Left hindlimb (tissue), 1 donor: Measurements from ENCODE around the gene PFN1.

Experiments
- DNase-seq: peaks from one replicate; pipeline ENCODE4 v3.0.0-alpha.2; 2018

PFN1 gene

GRCh38 chr17:4967539-4968485, 19.5 kb upstream of the PFN1 start, which contains the start of gene SPAG7:
TSS of gene SPAG7 (minus strand) at chr17:4967817. CDS start at chr17:4967804, 13 bp downstream.
- peak; percentile 98 for DNase-seq

- peak; percentile 99 for DNase-seq
Measured at GRCh38 chr17:4966844-4967538, 18.7 kb upstream of the PFN1 start.

GRCh38 chr17:4965311-4965986, 17.1 kb upstream of the PFN1 start:
- DNase-seq: no peak

GRCh38 chr17:4960279-4960922, 12.1 kb upstream of the PFN1 start:
- DNase-seq: no peak

- no peak for DNase-seq
Measured at GRCh38 chr17:4959261-4959965, 11.1 kb upstream of the PFN1 start.

- no peak for DNase-seq
Measured at GRCh38 chr17:4958102-4958501, 9.8 kb upstream of the PFN1 start.

- no peak for DNase-seq
Measured at GRCh38 chr17:4956493-4957061, 8.2 kb upstream of the PFN1 start.

GRCh38 chr17:4955091-4955490, 6.8 kb upstream of the PFN1 start:
- DNase-seq: no peak

GRCh38 chr17:4953451-4953961, 5.2 kb upstream of the PFN1 start:
- peak; percentile 79 for DNase-seq

GRCh38 chr17:4951486-4951885, 3.2 kb upstream of the PFN1 start:
- DNase-seq: no peak

- DNase-seq: no peak
Measured at GRCh38 chr17:4950746-4951204, 2.4 kb upstream of the PFN1 start, which contains the start of gene ENO3. TSS of gene ENO3 (plus strand) at chr17:4951119. CDS start at chr17:4951830, 711 bp downstream.

- peak; percentile 48 for DNase-seq
Measured at GRCh38 chr17:4950075-4950745, 1.9 kb upstream of the PFN1 start.

- peak; percentile 79 for DNase-seq
Measured at GRCh38 chr17:4949321-4950074, 1.2 kb upstream of the PFN1 start.

- DNase-seq: peak; percentile 92
Measured at GRCh38 chr17:4948931-4949320, 596 bp upstream of the PFN1 start.

GRCh38 chr17:4947411-4948165, 742 bp downstream of the PFN1 start:
- peak; percentile 84 for DNase-seq

- DNase-seq: no peak
Measured at GRCh38 chr17:4947010-4947410, 1.3 kb downstream of the PFN1 start.

GRCh38 chr17:4946312-4946976, 1.9 kb downstream of the PFN1 start:
- DNase-seq: no peak

GRCh38 chr17:4945944-4946280, 2.4 kb downstream of the PFN1 start:
- no peak for DNase-seq
